H1 (cell line): ENCODE measurements around the gene SCN2A. TPM values are rescaled to one million over a fixed set of nuclear protein-coding genes. Genes with fewer than 3 reads are reported as not detected.

Experiments used
- CTCF ChIA-PET: fragments of 300-600 bp; sonication (Branson Sonifier 250); formaldehyde crosslinking; loops from one replicate; lab custom pipeline; 2021; ENCODE audit not compliant: partially characterized antibody; lab: Charles Lee
- POLR2A ChIA-PET: fragments of 300-600 bp; sonication (Branson Sonifier 250); formaldehyde crosslinking; loops from one replicate; lab custom pipeline; 2021; ENCODE audit warnings: inconsistent platforms; ENCODE audit not compliant: partially characterized antibody; lab: Charles Lee
- DNase-seq, 2 experiments: peaks; one replicate each; pipeline versions ENCODE4 v3.0.0 to v3.0.0-alpha.2; 2010 to 2022; ENCODE audit warnings: low spot score in 2 of 2, low read depth in 1 of 2, mixed read lengths in 1 of 2
- FAIRE-seq: peaks from 2 replicates; lab custom pipeline; 2011; peaks lifted over from hg19 to GRCh38; lab: Jason Lieb, UNC
- H2AFZ ChIP-seq: 2 replicates; pipeline ENCODE4 v1.8.1; 2012; ENCODE audit warnings: low read length, inconsistent platforms
- H2AK5ac ChIP-seq: 2 replicates; pipeline ENCODE4 v1.6.1; 2013; ENCODE audit warnings: low read depth, low read length
- H2BK120ac ChIP-seq: replicated peaks from 2 replicates; pipeline ENCODE3; 2013; ENCODE audit warnings: low read depth, low read length, inconsistent platforms
- H2BK12ac ChIP-seq: 2 replicates; pipeline ENCODE4 v1.6.1; 2013; ENCODE audit warnings: low read depth, low read length
- H2BK15ac ChIP-seq: 2 replicates; pipeline ENCODE4 v1.6.1; 2013; ENCODE audit warnings: low read length
- H2BK20ac ChIP-seq: 2 replicates; pipeline ENCODE4 v1.6.1; 2013; ENCODE audit warnings: low read length
- H2BK5ac ChIP-seq: 2 replicates; pipeline ENCODE4 v1.6.1; 2013; ENCODE audit warnings: low read depth, low read length
- H3K14ac ChIP-seq: 2 replicates; pipeline ENCODE4 v1.6.1; 2013; ENCODE audit warnings: inconsistent platforms; ENCODE audit not compliant: insufficient read length
- H3K18ac ChIP-seq: 2 replicates; pipeline ENCODE4 v1.6.1; 2013; ENCODE audit warnings: low read length; ENCODE audit errors: extremely low read depth
- H3K23ac ChIP-seq: 2 replicates; pipeline ENCODE4 v1.6.1; 2013; ENCODE audit warnings: inconsistent platforms; ENCODE audit not compliant: insufficient read length
- H3K23me2 ChIP-seq: 2 replicates; pipeline ENCODE4 v1.6.1; 2013; ENCODE audit warnings: low read depth, low read length
- H3K27ac ChIP-seq: 2 replicates; pipeline ENCODE4 v1.6.1; 2011; ENCODE audit warnings: low read depth, low read length, inconsistent platforms
- H3K27me3 ChIP-seq, 4 experiments: replicated peaks in 1 of 4; 1 replicate in 1 of 4; 2 replicates in 3 of 4; pipeline versions ENCODE4 v1.6.1 to v1.8.1; 2011 to 2013; ENCODE audit warnings: low read length in 3 of 4, mild to moderate bottlenecking in 3 of 4, inconsistent platforms in 2 of 4, mixed read lengths in 2 of 4, moderate library complexity in 1 of 4; ENCODE audit not compliant: control insufficient read depth in 3 of 4, insufficient read depth in 3 of 4; ENCODE audit errors: extremely low read depth in 1 of 4
- H3K36me3 ChIP-seq, 4 experiments: 2 replicates each; pipeline versions ENCODE4 v1.6.1 to v1.8.1; 2011 to 2013; ENCODE audit warnings: mild to moderate bottlenecking in 4 of 4, low read length in 3 of 4, moderate library complexity in 2 of 4, control low read depth in 1 of 4, inconsistent platforms in 1 of 4; ENCODE audit not compliant: insufficient read depth in 4 of 4, control insufficient read depth in 2 of 4
- H3K4ac ChIP-seq: replicated peaks from 2 replicates; pipeline ENCODE3; 2013; ENCODE audit warnings: low read length, low read depth, mixed read lengths, inconsistent platforms; ENCODE audit not compliant: insufficient read length
- H3K4me1 ChIP-seq, 4 experiments: replicated peaks in 1 of 4; 1 replicate in 1 of 4; 2 replicates in 3 of 4; pipeline versions ENCODE4 v1.6.1 to v1.8.1; 2011 to 2013; ENCODE audit warnings: low read length in 3 of 4, inconsistent platforms in 2 of 4, mixed read lengths in 1 of 4; ENCODE audit not compliant: insufficient read depth in 4 of 4, control insufficient read depth in 3 of 4
- H3K4me2 ChIP-seq, 2 experiments: 2 replicates each; pipeline versions ENCODE4 v1.6.1 to v1.8.1; 2011 to 2013; ENCODE audit warnings: low read depth in 2 of 2, low read length in 2 of 2, control low read depth in 1 of 2, inconsistent platforms in 1 of 2, mild to moderate bottlenecking in 1 of 2; ENCODE audit not compliant: insufficient read depth in 1 of 2
- H3K4me3 ChIP-seq, 4 experiments: fragments of 200-600, 300-600 bp in 1 of 4; sonication (generic), shearing (Covaris generic), sonication (Bioruptor Twin) in 1 of 4; 2 replicates each; pipeline versions ENCODE4 v1.5.1 to v1.8.1; 2011 to 2016; ENCODE audit warnings: low read length in 4 of 4, low read depth in 3 of 4, control low read depth in 2 of 4, inconsistent platforms in 2 of 4, mild to moderate bottlenecking in 2 of 4, mixed read lengths in 1 of 4, moderate library complexity in 1 of 4; ENCODE audit not compliant: insufficient read depth in 2 of 4; ENCODE audit errors: extremely low read depth in 1 of 4
- H3K56ac ChIP-seq: replicated peaks from 2 replicates; pipeline ENCODE3; 2013; ENCODE audit warnings: low read depth, mild to moderate bottlenecking, mixed read lengths, low read length, inconsistent platforms; ENCODE audit not compliant: insufficient read length
- H3K79me1 ChIP-seq: 2 replicates; pipeline ENCODE4 v1.6.1; 2013; ENCODE audit warnings: low read depth, low read length, control low read depth
- H3K79me2 ChIP-seq, 2 experiments: 2 replicates each; pipeline versions ENCODE4 v1.6.1 to v1.8.1; 2012 to 2013; ENCODE audit warnings: low read length in 2 of 2, mild to moderate bottlenecking in 2 of 2, inconsistent platforms in 1 of 2; ENCODE audit not compliant: insufficient read depth in 2 of 2, control insufficient read depth in 1 of 2
- H3K9ac ChIP-seq, 4 experiments: replicated peaks in 1 of 4; 1 replicate in 1 of 4; 2 replicates in 3 of 4; pipeline versions ENCODE4 v1.6.1 to v1.8.1; 2011 to 2013; ENCODE audit warnings: low read depth in 3 of 4, low read length in 3 of 4, control low read depth in 2 of 4, mild to moderate bottlenecking in 2 of 4, moderate library complexity in 2 of 4, inconsistent platforms in 1 of 4; ENCODE audit errors: extremely low read depth in 1 of 4
- H3K9me3 ChIP-seq, 2 experiments: 2 replicates each; pipeline versions ENCODE4 v1.6.1 to v1.8.1; 2012 to 2013; ENCODE audit warnings: mild to moderate bottlenecking in 2 of 2, moderate library complexity in 2 of 2, control low read depth in 1 of 2, inconsistent platforms in 1 of 2, low read depth in 1 of 2, low read length in 1 of 2, mixed read lengths in 1 of 2; ENCODE audit not compliant: insufficient read depth in 2 of 2
- H4K20me1 ChIP-seq, 2 experiments: replicated peaks in 1 of 2; 2 replicates each; pipeline versions ENCODE3 to v1.8.1; 2011 to 2013; ENCODE audit warnings: inconsistent platforms in 2 of 2, low read length in 2 of 2, mild to moderate bottlenecking in 1 of 2; ENCODE audit not compliant: insufficient read depth in 2 of 2, control insufficient read depth in 1 of 2
- H4K5ac ChIP-seq: 2 replicates; pipeline ENCODE4 v1.6.1; 2013; ENCODE audit warnings: low read length, low read depth, mixed read lengths, inconsistent platforms; ENCODE audit not compliant: insufficient read length
- H4K8ac ChIP-seq: 2 replicates; pipeline ENCODE4 v1.8.0; 2013; ENCODE audit warnings: mild to moderate bottlenecking, moderate library complexity, low read length, inconsistent platforms; ENCODE audit not compliant: insufficient read depth; ENCODE audit errors: extremely low read depth
- H4K91ac ChIP-seq: replicated peaks from 2 replicates; pipeline ENCODE3; 2013; ENCODE audit warnings: low read length, mixed read lengths, inconsistent platforms; ENCODE audit not compliant: insufficient read length
- YY1 ChIP-seq: IDR thresholded peaks from 2 replicates; pipeline ENCODE4 v1.6.1; 2011; ENCODE audit warnings: low read depth, mild to moderate bottlenecking, low read length
- WGBS, 2 experiments: shearing (Covaris generic) in 1 of 2; methylation state at CpG; one replicate each; pipeline versions ENCODE4 v1.1.6 to v1.1.7; 2013 to 2015; ENCODE audit warnings: low lambda C conversion rate in 2 of 2, mixed read lengths in 2 of 2, inconsistent platforms in 1 of 2, low coverage in 1 of 2, missing lambda C conversion rate in 1 of 2; ENCODE audit not compliant: insufficient replicate concordance in 2 of 2, insufficient coverage in 1 of 2, insufficient read length in 1 of 2; ENCODE audit errors: extremely low coverage in 1 of 2, missing lambda C conversion rate in 1 of 2; 5-methylcytosine and 5-hydroxymethylcytosine counted together
- polyA plus RNA-seq, 7 experiments: library from polyadenylated mRNA; depleted of rRNA in 3 of 7; stranded (reverse) in 5 of 7; unstranded in 2 of 7; fragments of >200 nt in 5 of 7; fragments of 200-250 nt in 2 of 7; gene quantifications; 1 replicate in 5 of 7; 2 replicates in 1 of 7; 4 replicates in 1 of 7; pipeline versions ENCODE4 v1.2.1 to v1.2.3, GENCODE V29; 2011 to 2013; ENCODE audit warnings: missing spikeins in 2 of 7, mixed read lengths in 2 of 7
- total RNA-seq: library from RNA; stranded (reverse); fragmentation: NEBNext Ultra II Directional; extraction: Animal tissue kit (Norgen Biotek cat#: 25700); gene quantifications from 2 replicates; pipeline ENCODE4 v1.2.1, GENCODE V29; 2021

Gene SCN2A
- total and polyA plus RNA-seq, 2 of the 8 experiments (the other 6 are each of a cell fraction or from before 2014, with no cell fraction given) = 0.18 to 1.1 TPM

- no peak overlapping the region for H3K4ac ChIP-seq
- H3K4me3 ChIP-seq = no peak overlapping the region
- H2BK5ac ChIP-seq = no peak overlapping the region
- H2BK15ac ChIP-seq = no peak overlapping the region
- no peak overlapping the region for H2AFZ ChIP-seq
- 86% methylated on average over 2 of the region's 2 CpGs; no CpG with 5 or more reads in 1 of the 2 experiments for WGBS, 2 experiments
- H3K14ac ChIP-seq = no peak overlapping the region
- DNase-seq (no peak), FAIRE-seq (no peak)
- no peak overlapping the region for H3K27ac ChIP-seq
- peaks cover 0 to 1% (median 0%) of the 10 kb centered on the region in 4 experiments; a peak in 1 of 7 replicates for H3K27me3 ChIP-seq
- H2BK12ac ChIP-seq = no peak overlapping the region
- H3K9ac ChIP-seq = no peak overlapping the region
- no peak for TF ChIP-seq YY1
- no peak overlapping the region for H3K56ac ChIP-seq
- no peak overlapping the region for H3K4me2 ChIP-seq
- H3K23me2 ChIP-seq = no peaks in the 10 kb centered on the region
- H3K4me1 ChIP-seq = no peaks in the 10 kb centered on the region; a peak in 1 of 7 replicates
- no peaks in the 10 kb centered on the region for H3K9me3 ChIP-seq
- no peak overlapping the region for H4K8ac ChIP-seq
- H2BK20ac ChIP-seq = no peak overlapping the region; the same call in 1 of the 2 replicates
- H4K5ac ChIP-seq = no peak overlapping the region
- H4K91ac ChIP-seq = no peak overlapping the region
- CTCF ChIA-PET = interaction anchor here (0.7 to 1.3 kb wide), 2 partner anchors 9 to 11 kb away, joined by 3 read pairs; no protein-coding TSS in a partner anchor
- no peaks in the 10 kb centered on the region for H3K79me2 ChIP-seq
- H3K18ac ChIP-seq = no peak overlapping the region
- H3K79me1 ChIP-seq = no peaks in the 10 kb centered on the region
- no peak overlapping the region for H3K23ac ChIP-seq
- no peaks in the 10 kb centered on the region for H4K20me1 ChIP-seq
- H2AK5ac ChIP-seq = no peak overlapping the region
- no peaks in the 10 kb centered on the region for H3K36me3 ChIP-seq
- no peak overlapping the region for H2BK120ac ChIP-seq
- POLR2A ChIA-PET = no interaction called here
Observed at GRCh38 chr2:165312999-165313398, 73.8 kb downstream of the SCN2A start.
